ENCODE measurements around the gene ZDHHC23. TPM values are rescaled to one million over a fixed set of nuclear protein-coding genes. Genes with fewer than 3 reads are reported as not detected.

The ZDHHC23 gene, protein sequence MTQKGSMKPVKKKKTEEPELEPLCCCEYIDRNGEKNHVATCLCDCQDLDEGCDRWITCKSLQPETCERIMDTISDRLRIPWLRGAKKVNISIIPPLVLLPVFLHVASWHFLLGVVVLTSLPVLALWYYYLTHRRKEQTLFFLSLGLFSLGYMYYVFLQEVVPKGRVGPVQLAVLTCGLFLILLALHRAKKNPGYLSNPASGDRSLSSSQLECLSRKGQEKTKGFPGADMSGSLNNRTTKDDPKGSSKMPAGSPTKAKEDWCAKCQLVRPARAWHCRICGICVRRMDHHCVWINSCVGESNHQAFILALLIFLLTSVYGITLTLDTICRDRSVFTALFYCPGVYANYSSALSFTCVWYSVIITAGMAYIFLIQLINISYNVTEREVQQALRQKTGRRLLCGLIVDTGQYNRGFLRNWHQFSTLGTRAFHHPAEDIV
- 10 to 100 TPM in 1 of 2 donors, 1 to 10 TPM in 1; 7.8 to 10.6 TPM for total RNA-seq
- polyA plus RNA-seq (ENCODE audit: insufficient read length in 2 of 2): 1 to 10 TPM; 6.2 to 6.8 TPM
- long read RNA-seq, donor 1, partial matches to known transcripts: 19 of 19 reads
- long read RNA-seq, donor 1, other reads (novel, unspliced or antisense): 0 of 19 reads
- long read RNA-seq, donor 2: 0 reads
- long read RNA-seq, donor 3: 0 reads
- long read RNA-seq, donor 4, partial matches to known transcripts: 0 of 1 reads
- long read RNA-seq, donor 4, other reads (novel, unspliced or antisense): 0 of 1 reads

- Histone ChIP-seq H3K4me1 (ENCODE audit: control insufficient read depth, insufficient read depth, low read length) (peaks cover 7% of the 10 kb centered on the region), H3K36me3 (ENCODE audit: control insufficient read depth, insufficient read depth, low read length) (peaks cover 4% of the 10 kb centered on the region), H3K27me3 (ENCODE audit: control insufficient read depth, insufficient read depth, low read length) (peaks cover 6% of the 10 kb centered on the region), H3K27ac (ENCODE audit: low read depth, low read length) (no peak within 1 kb of the TSS), H3K9me3 (ENCODE audit: control insufficient read depth, insufficient read depth, low read length) (no peaks in the 10 kb centered on the region), H3K4me3 (ENCODE audit: low read depth, low read length) (peak within 1 kb of the TSS; percentile 61)
- WGBS (ENCODE audit: insufficient coverage): 0% methylated on average over 80 of the region's 80 CpGs
- DNase-seq (ENCODE audit: low read depth in 4 of 6, low spot score in 6 of 6): peak in 3 of 6 donors; percentile 33 to 81 (median 76)
Measured at GRCh38 chr3:113947372-113948014, at the start of gene ZDHHC23. Gene ZDHHC23, plus strand, starts transcription at chr3:113948013. Its CDS starts 790 bp downstream, at chr3:113948803.

GRCh38 chr3:113898892-113899291 lies 48.9 kb upstream of the ZDHHC23 start:
- no peak for DNase-seq (ENCODE audit: low read depth in 4 of 6, low spot score in 6 of 6)
- no CpG with 5 or more reads among the region's 2 CpGs for WGBS (ENCODE audit: insufficient coverage)
- Histone ChIP-seq H3K27ac (ENCODE audit: low read depth, low read length) (no peak overlapping the region), H3K4me1 (ENCODE audit: control insufficient read depth, insufficient read depth, low read length) (no peaks in the 10 kb centered on the region), H3K27me3 (ENCODE audit: control insufficient read depth, insufficient read depth, low read length) (no peaks in the 10 kb centered on the region), H3K9me3 (ENCODE audit: control insufficient read depth, insufficient read depth, low read length) (no peaks in the 10 kb centered on the region), H3K4me3 (ENCODE audit: low read depth, low read length) (no peak overlapping the region), H3K36me3 (ENCODE audit: control insufficient read depth, insufficient read depth, low read length) (no peaks in the 10 kb centered on the region)

GRCh38 chr3:113906568-113907140 lies 41.2 kb upstream of the ZDHHC23 start:
- H3K4me3 ChIP-seq (ENCODE audit: low read depth, low read length): no peak overlapping the region
- no peaks in the 10 kb centered on the region for H3K4me1 ChIP-seq (ENCODE audit: control insufficient read depth, insufficient read depth, low read length)
- no peaks in the 10 kb centered on the region for H3K36me3 ChIP-seq (ENCODE audit: control insufficient read depth, insufficient read depth, low read length)
- no peaks in the 10 kb centered on the region for H3K27me3 ChIP-seq (ENCODE audit: control insufficient read depth, insufficient read depth, low read length)
- no peak for DNase-seq (ENCODE audit: low read depth in 4 of 6, low spot score in 6 of 6)
- H3K27ac ChIP-seq (ENCODE audit: low read depth, low read length): no peak overlapping the region
- no peaks in the 10 kb centered on the region for H3K9me3 ChIP-seq (ENCODE audit: control insufficient read depth, insufficient read depth, low read length)
- WGBS (ENCODE audit: insufficient coverage): no CpG with 5 or more reads among the region's 4 CpGs

DNA sequence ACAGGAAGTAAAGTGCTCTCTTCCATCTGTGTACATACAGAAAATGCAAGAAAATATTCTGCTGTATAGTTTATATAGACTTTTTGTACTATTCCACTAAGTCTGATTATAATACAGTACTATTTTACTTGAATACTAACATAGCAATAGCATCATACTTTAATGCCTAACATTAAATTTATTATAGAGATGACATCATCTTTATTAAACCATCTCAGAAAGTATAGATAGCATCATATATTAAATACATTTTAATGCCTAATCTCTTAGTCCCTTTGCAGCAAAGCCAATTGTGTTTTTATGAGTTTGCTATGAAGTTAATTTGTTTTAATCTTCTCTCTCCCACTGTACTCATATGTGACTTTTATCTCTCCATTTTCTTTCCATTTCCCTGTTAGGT lies 39.7 kb upstream of the ZDHHC23 start:
- Histone ChIP-seq H3K36me3 (ENCODE audit: control insufficient read depth, insufficient read depth, low read length) (no peaks in the 10 kb centered on the region), H3K27ac (ENCODE audit: low read depth, low read length) (no peak overlapping the region), H3K9me3 (ENCODE audit: control insufficient read depth, insufficient read depth, low read length) (no peaks in the 10 kb centered on the region), H3K27me3 (ENCODE audit: control insufficient read depth, insufficient read depth, low read length) (no peaks in the 10 kb centered on the region), H3K4me1 (ENCODE audit: control insufficient read depth, insufficient read depth, low read length) (no peaks in the 10 kb centered on the region), H3K4me3 (ENCODE audit: low read depth, low read length) (no peak overlapping the region)
- DNase-seq (ENCODE audit: low read depth in 4 of 6, low spot score in 6 of 6): peak in 1 of 6 donors; percentile 9

- Histone ChIP-seq H3K36me3 (ENCODE audit: control insufficient read depth, insufficient read depth, low read length) (no peaks in the 10 kb centered on the region), H3K9me3 (ENCODE audit: control insufficient read depth, insufficient read depth, low read length) (no peaks in the 10 kb centered on the region), H3K4me3 (ENCODE audit: low read depth, low read length) (no peak overlapping the region), H3K27me3 (ENCODE audit: control insufficient read depth, insufficient read depth, low read length) (no peaks in the 10 kb centered on the region), H3K4me1 (ENCODE audit: control insufficient read depth, insufficient read depth, low read length) (no peaks in the 10 kb centered on the region), H3K27ac (ENCODE audit: low read depth, low read length) (no peak overlapping the region)
- no peak for DNase-seq (ENCODE audit: low read depth in 4 of 6, low spot score in 6 of 6)
- WGBS (ENCODE audit: insufficient coverage): no CpG with 5 or more reads among the region's 5 CpGs
Measured at GRCh38 chr3:113910966-113911365, 36.8 kb upstream of the ZDHHC23 start.

GRCh38 chr3:113912552-113913236 lies 35.1 kb upstream of the ZDHHC23 start:
- Histone ChIP-seq H3K9me3 (ENCODE audit: control insufficient read depth, insufficient read depth, low read length) (no peaks in the 10 kb centered on the region), H3K27me3 (ENCODE audit: control insufficient read depth, insufficient read depth, low read length) (no peaks in the 10 kb centered on the region), H3K36me3 (ENCODE audit: control insufficient read depth, insufficient read depth, low read length) (no peaks in the 10 kb centered on the region), H3K4me1 (ENCODE audit: control insufficient read depth, insufficient read depth, low read length) (no peaks in the 10 kb centered on the region), H3K4me3 (ENCODE audit: low read depth, low read length) (no peak overlapping the region), H3K27ac (ENCODE audit: low read depth, low read length) (no peak overlapping the region)
- DNase-seq (ENCODE audit: low read depth in 4 of 6, low spot score in 6 of 6): peak in 4 of 6 donors; percentile 1 to 72 (median 30)
- 62% methylated on average over 2 of the region's 3 CpGs for WGBS (ENCODE audit: insufficient coverage)

DNA sequence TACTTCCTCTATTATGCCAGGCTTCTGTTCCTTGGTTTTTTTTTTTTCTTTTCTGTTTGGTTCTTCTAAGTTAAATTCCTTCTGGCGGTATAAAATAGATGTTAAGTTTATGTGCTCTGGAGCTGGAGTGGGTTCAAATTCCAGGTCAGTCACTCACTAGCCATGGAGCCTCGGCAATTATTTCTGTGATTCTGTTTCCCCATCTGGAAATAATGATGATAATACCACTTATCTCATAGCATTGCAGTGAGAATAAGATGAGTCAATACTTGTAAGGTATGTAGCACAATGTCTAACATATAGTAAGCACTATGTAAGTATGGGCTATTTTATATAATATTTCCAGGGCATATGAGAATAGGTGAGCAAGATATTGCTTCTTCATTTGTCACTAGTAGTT lies 33.2 kb upstream of the ZDHHC23 start:
- H3K36me3 ChIP-seq (ENCODE audit: control insufficient read depth, insufficient read depth, low read length): no peaks in the 10 kb centered on the region
- no peak for DNase-seq (ENCODE audit: low read depth in 4 of 6, low spot score in 6 of 6)
- H3K9me3 ChIP-seq (ENCODE audit: control insufficient read depth, insufficient read depth, low read length): no peaks in the 10 kb centered on the region
- H3K27ac ChIP-seq (ENCODE audit: low read depth, low read length): no peak overlapping the region
- H3K4me1 ChIP-seq (ENCODE audit: control insufficient read depth, insufficient read depth, low read length): no peaks in the 10 kb centered on the region
- no peak overlapping the region for H3K4me3 ChIP-seq (ENCODE audit: low read depth, low read length)
- no peaks in the 10 kb centered on the region for H3K27me3 ChIP-seq (ENCODE audit: control insufficient read depth, insufficient read depth, low read length)
- no CpG with 5 or more reads among the region's 2 CpGs for WGBS (ENCODE audit: insufficient coverage)

- WGBS (ENCODE audit: insufficient coverage): 87% methylated on average over 4 of the region's 5 CpGs
- no peaks in the 10 kb centered on the region for H3K27me3 ChIP-seq (ENCODE audit: control insufficient read depth, insufficient read depth, low read length)
- H3K27ac ChIP-seq (ENCODE audit: low read depth, low read length): no peak overlapping the region
- no peaks in the 10 kb centered on the region for H3K36me3 ChIP-seq (ENCODE audit: control insufficient read depth, insufficient read depth, low read length)
- H3K9me3 ChIP-seq (ENCODE audit: control insufficient read depth, insufficient read depth, low read length): peaks cover 4% of the 10 kb centered on the region
- H3K4me1 ChIP-seq (ENCODE audit: control insufficient read depth, insufficient read depth, low read length): no peaks in the 10 kb centered on the region
- DNase-seq (ENCODE audit: low read depth in 4 of 6, low spot score in 6 of 6): no peak
- no peak overlapping the region for H3K4me3 ChIP-seq (ENCODE audit: low read depth, low read length)
Measured at GRCh38 chr3:113927556-113927955, 20.3 kb upstream of the ZDHHC23 start.

DNA sequence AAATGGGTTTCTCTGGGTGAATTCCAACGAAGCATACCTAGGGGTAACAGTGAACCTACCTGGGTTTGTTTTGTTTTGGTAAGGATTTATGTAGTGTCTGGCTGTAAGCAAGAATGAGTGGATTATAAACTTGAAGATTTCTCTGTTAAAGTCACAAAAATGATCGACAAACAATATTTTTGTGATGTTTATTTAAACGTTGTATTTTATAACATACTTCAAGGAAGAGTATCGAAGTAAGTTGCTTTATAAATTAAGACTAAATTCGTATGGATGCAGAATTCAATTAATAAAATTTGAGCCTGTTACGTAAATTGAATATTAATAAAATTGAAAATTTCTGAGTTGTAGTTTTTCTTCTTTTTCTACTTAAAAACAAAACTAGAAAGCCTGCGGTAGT lies 982 bp upstream of the ZDHHC23 start:
- Histone ChIP-seq H3K4me1 (ENCODE audit: control insufficient read depth, insufficient read depth, low read length) (peaks cover 7% of the 10 kb centered on the region), H3K9me3 (ENCODE audit: control insufficient read depth, insufficient read depth, low read length) (no peaks in the 10 kb centered on the region), H3K4me3 (ENCODE audit: low read depth, low read length) (peak overlapping the region; percentile 49), H3K27me3 (ENCODE audit: control insufficient read depth, insufficient read depth, low read length) (peaks cover 6% of the 10 kb centered on the region), H3K36me3 (ENCODE audit: control insufficient read depth, insufficient read depth, low read length) (peaks cover 4% of the 10 kb centered on the region), H3K27ac (ENCODE audit: low read depth, low read length) (no peak overlapping the region)
- DNase-seq (ENCODE audit: low read depth in 4 of 6, low spot score in 6 of 6): no peak
- WGBS (ENCODE audit: insufficient coverage): 85% methylated on average over 2 of the region's 7 CpGs
